ENCODE results near the gene CD6.

DNA sequence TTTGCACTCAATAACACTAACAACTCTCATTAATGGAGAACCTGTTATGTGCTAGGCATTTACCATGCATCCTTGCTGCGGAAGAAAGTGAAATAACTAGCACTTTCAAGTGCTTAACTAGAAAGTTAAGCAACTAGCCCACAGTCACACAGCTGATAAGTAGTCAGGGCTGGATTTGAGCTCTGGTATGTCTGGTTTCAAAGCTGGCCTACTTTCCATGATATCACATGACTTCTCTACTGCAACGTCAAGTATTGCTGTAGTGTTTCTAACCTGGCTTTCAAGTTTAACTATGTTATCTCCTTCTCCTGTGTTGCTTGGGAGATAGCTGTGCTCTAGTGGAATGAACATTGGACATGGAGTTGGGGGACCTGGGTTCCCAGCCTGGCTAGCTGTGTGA is 31.6 kb upstream of the CD6 start:
- TF ChIP-seq, protein P1, sequence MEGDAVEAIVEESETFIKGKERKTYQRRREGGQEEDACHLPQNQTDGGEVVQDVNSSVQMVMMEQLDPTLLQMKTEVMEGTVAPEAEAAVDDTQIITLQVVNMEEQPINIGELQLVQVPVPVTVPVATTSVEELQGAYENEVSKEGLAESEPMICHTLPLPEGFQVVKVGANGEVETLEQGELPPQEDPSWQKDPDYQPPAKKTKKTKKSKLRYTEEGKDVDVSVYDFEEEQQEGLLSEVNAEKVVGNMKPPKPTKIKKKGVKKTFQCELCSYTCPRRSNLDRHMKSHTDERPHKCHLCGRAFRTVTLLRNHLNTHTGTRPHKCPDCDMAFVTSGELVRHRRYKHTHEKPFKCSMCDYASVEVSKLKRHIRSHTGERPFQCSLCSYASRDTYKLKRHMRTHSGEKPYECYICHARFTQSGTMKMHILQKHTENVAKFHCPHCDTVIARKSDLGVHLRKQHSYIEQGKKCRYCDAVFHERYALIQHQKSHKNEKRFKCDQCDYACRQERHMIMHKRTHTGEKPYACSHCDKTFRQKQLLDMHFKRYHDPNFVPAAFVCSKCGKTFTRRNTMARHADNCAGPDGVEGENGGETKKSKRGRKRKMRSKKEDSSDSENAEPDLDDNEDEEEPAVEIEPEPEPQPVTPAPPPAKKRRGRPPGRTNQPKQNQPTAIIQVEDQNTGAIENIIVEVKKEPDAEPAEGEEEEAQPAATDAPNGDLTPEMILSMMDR (IDR thresholded peaks at IDR 0.05; ENCODE audit: low read depth, low read length, poor library complexity, severe bottlenecking), result no peak
- no peak for TF ChIP-seq EZH2phosphoT487 (IDR thresholded peaks at IDR 0.05; ENCODE audit: borderline replicate concordance, low read length)
